ENCODE data around the gene TTLL5.
A peak's percentile ranks its signal among the peaks of the same experiment; 100 is the strongest.

TTLL5 gene, protein sequence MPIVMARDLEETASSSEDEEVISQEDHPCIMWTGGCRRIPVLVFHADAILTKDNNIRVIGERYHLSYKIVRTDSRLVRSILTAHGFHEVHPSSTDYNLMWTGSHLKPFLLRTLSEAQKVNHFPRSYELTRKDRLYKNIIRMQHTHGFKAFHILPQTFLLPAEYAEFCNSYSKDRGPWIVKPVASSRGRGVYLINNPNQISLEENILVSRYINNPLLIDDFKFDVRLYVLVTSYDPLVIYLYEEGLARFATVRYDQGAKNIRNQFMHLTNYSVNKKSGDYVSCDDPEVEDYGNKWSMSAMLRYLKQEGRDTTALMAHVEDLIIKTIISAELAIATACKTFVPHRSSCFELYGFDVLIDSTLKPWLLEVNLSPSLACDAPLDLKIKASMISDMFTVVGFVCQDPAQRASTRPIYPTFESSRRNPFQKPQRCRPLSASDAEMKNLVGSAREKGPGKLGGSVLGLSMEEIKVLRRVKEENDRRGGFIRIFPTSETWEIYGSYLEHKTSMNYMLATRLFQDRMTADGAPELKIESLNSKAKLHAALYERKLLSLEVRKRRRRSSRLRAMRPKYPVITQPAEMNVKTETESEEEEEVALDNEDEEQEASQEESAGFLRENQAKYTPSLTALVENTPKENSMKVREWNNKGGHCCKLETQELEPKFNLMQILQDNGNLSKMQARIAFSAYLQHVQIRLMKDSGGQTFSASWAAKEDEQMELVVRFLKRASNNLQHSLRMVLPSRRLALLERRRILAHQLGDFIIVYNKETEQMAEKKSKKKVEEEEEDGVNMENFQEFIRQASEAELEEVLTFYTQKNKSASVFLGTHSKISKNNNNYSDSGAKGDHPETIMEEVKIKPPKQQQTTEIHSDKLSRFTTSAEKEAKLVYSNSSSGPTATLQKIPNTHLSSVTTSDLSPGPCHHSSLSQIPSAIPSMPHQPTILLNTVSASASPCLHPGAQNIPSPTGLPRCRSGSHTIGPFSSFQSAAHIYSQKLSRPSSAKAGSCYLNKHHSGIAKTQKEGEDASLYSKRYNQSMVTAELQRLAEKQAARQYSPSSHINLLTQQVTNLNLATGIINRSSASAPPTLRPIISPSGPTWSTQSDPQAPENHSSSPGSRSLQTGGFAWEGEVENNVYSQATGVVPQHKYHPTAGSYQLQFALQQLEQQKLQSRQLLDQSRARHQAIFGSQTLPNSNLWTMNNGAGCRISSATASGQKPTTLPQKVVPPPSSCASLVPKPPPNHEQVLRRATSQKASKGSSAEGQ (N-terminal part only)

DNA sequence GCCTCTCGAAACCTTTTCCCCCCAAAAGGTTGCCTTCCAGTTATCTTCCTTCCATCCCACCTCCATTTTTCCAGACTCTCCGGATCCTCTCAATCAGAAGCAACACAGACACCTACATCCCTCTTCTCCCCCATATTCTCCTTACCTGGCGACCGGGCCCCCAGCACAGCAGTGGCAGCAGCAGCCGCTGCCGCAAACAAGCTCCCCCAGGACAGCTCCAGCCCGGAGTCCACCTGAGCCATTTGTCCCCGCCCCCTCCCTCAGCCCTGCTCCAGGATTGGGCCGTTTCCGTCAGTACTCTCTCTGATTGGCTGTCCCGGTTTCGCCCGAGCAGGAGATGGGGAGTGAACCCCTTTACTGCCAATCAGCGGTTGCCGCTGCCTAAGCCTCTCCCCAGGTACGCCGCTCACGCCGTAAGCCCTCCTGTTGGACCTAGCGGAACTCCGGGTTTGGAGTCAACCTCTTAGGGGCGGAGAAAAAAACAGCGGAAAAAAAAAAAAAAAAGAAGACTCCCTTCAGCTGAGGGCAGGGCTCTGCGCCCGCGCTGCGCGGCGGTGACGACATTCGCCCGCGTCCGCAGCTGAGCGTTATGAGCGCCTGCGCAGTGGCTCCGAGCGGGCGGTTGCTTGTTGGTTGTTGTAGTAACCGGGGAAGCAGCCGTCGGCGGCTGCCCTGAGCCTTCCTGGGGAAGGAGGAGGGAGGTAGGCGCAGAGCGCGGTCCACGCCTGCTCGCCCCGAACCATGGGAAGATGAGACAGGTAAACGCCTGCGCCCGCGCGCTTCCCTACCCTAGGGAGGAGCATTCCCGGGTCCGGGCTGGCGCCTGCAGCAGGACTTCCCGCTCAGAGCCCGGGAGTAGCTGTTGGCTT lies at the start of gene TTLL5, which contains the start of gene ERG28:
TTLL5 (plus strand) TSS at position 617 of the 869 bp plus-strand sequence. CDS start 1,904 bp downstream, outside the sequence.
ERG28 (minus strand) TSS at position 247 of the 869 bp plus-strand sequence. CDS start 3,374 bp downstream, outside the sequence.
- peak; percentile 97 for DNase-seq

DNA sequence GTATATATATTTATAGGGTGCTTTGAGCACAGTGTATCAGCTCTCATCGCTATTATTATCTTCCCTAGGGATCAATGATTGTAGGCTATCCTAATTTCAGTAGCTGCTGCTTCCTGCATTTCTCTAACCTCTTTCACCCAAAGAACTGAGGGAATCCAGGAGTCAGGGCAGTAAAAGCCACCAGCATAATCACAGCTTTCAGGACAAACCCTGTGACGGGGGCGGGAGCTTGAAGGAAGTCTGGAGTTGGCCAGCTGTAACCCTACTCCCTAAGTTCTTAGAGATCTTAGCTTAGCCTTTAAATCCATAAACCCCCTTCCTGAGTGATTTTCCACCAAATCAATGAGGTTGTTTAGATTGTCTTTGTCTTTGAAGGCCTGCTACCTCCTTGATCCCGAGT lies 48.9 kb upstream of the TTLL5 start:
- DNase-seq, result no peak

GRCh38 chr14:75614179-75614578 lies 46.9 kb upstream of the TTLL5 start:
- peak; percentile 5 for DNase-seq

DNA sequence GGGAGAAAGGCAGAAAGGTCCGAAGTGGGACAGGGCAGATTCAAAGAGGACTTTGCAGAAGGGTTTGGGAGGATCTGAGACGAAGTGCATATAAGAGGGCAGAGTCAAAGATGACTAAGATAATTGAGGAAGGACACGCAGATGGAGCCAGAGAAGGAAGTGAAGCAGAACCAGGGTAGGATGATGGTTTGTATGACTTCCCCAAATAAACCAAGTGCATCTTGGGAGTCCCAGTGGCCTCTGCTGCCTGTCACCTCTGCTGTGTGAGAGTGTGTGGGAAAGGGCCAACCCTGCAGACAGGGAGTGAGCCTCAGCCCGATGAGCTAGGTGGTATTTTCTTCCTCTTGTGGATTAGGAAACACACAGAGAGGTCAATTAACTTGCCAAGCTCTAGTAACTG lies 45.8 kb upstream of the TTLL5 start:
- peak; percentile 26 for DNase-seq

- no peak for DNase-seq
Observed at GRCh38 chr14:75619548-75619947, 41.5 kb upstream of the TTLL5 start.

- no peak for DNase-seq
Observed at GRCh38 chr14:75625034-75625433, 36.0 kb upstream of the TTLL5 start.

GRCh38 chr14:75626396-75626795 lies 34.6 kb upstream of the TTLL5 start:
- DNase-seq, result no peak

- no peak for DNase-seq
Observed at GRCh38 chr14:75626863-75627262, 34.2 kb upstream of the TTLL5 start.

GRCh38 chr14:75627406-75627805 lies 33.6 kb upstream of the TTLL5 start:
- DNase-seq, result no peak

GRCh38 chr14:75628816-75629215 lies 32.2 kb upstream of the TTLL5 start:
- no peak for DNase-seq

DNA sequence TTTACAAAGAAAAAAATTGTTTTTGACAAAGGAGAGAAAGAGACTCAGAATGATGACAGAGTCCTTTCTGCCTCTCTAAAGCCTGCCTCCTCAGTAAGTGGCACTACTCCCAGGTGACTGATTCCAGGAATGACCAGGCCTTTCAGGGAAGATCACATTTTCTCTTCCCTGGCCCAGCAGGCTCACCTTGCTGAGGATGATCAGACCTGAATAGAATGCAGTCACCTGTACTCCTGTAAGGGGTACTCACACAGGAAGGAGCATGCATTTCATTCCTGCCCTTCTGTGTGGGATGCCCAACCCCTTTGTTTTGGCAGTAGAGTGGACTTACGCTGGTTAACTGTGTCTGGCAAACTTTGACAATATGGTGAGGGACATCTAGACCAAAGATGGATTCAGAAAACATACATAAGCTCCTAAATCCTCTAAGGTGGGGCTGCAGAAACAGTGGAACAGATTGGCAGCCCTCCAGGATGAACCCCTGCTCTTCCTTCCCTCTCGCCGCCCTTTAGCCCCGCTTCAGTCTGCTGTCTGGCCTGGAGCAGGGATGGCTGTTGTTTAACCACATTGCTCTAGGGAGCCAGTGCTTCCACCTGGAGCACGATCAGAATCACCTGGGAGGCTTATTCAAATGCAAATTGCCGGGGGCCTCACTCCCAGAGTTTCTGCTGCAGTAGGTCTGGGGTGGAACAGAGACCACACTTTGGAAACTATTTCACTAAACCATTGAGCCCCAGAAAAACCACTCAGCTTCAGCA lies 30.2 kb upstream of the TTLL5 start:
- no peak for DNase-seq

DNA sequence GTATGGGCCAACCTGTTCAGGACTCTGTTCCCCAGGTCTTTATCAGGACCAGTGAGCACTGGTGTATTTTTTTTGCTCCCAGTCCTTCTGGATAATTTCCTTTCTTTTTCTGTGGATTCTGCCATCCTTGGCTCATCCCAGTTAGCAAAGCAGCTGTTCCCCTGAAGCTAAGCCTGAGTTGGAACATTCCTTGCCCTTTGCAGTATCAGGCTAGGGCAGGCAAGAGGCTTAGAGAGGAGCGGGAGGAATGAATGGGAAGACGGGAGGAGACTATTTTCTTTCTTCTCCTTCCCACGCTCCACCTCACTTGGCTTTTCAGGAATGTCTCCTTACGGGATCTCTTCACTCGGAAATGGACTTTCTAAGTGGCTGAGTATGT lies 29.6 kb upstream of the TTLL5 start:
- no peak for DNase-seq

- DNase-seq, result no peak
Observed at GRCh38 chr14:75634848-75635247, 26.2 kb upstream of the TTLL5 start.

DNA sequence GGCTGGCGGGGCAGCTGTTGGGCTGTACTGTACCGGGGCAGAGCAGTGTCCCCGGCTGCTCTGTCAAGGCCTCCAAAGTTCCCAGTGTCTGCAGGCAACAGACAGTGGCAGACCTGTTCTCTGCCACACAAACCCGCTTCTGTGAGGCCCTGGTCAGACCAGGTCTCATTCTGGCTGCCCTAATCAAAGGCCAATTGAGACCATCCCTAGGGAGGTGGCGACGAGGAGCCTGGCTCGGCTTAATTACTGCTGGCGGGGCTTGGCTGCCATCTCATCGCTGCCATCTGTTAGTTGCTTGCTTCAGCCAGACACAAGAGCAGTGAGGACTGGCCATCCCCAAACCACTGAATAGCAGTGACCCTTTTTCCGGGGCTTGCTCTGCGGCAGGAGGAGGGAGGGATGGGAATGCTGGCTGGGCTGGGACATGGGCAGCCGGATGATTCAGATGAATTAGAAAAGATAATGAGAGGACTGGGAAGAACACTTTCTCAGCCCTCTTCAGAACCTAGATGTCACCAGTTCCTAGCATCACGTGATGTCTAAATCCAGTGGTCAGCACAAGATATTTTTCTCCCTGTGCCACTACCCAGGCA lies 24.9 kb upstream of the TTLL5 start:
- DNase-seq, result no peak

- DNase-seq, result no peak
Observed at GRCh38 chr14:75640876-75641275, 20.2 kb upstream of the TTLL5 start.

- no peak for DNase-seq
Observed at GRCh38 chr14:75643985-75644384, 17.1 kb upstream of the TTLL5 start.

DNA sequence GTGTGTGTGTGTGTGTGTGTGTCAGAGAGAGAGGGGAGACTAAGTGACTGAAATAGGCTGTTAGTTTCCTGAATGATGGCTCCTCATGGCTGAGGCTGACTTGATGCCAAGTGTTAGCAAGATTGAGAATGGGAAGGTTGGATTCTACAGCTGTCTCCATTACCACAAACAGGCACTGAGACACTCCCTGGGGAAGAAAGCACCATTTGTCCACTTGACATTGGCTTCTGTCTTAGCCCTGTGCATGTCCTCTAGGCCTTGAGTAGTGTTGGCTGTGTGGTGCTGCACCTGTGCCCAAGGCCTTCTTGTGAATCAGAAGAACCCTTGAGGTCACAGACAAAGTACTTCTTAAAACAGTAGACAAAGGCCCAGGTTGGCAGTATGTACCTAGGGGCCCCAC lies 16.0 kb upstream of the TTLL5 start:
- DNase-seq, result no peak

DNA sequence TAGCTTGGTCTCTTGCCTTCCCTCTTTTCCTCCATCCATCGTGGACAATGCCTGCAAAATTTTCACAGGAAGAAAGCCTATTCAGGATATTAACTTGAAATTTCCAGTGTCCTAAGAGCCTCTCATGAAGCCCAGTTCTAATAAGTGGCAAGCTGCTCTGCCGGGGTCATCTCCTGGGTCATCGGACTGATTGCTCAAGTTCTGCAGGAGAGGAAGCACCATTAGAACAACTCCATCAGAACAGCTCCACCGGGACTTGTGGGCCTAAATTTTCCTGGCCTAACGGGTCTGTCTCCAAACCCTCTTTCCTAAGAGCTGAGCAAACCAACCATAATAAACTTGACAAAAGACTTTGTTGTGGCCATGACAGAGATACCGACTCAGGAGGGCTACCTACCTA lies 14.3 kb upstream of the TTLL5 start:
- DNase-seq, result no peak

- no peak for DNase-seq
Observed at GRCh38 chr14:75647640-75648039, 13.4 kb upstream of the TTLL5 start.

GRCh38 chr14:75648066-75648838 lies 12.8 kb upstream of the TTLL5 start:
- no peak for DNase-seq

Measured in CD4-positive, alpha-beta T cell treated with Interleukin-10 for 1 hour (primary cell).